ENCODE data around the gene BEX1.
"Not testable (repeated sequence)": the region's sequence is repeated elsewhere in the genome, so short reads cannot be mapped to it uniquely, and the experiment has no call there.

Gene BEX1

DNA sequence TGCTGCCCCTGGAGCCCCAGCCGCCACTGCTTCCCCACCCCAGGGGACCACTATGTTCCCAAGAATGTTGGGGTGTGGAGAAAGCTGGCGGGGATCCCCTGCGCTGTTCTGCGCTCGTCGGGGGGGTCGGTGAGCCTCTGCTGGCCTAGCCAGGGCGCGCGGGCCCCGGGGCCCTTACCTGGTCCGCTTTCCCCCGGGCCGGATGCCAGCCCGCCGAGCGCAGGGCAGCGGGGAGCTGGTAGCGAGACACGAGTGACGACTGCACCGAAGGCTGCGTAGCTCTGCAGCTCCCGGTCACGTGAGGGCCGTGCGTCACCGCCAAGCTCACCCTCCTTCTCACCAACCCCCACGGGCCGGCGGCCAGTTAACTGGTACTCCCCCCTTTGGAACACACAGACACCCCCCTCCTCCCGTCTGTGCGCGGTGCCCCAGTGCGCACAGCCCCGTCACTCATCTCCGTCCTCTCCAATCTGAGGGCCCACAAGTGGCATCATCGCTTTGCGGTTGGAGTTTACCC, at the start of gene BEX1:
TSS of gene BEX1 (minus strand) at position 254 of the 517 bp plus-strand sequence. CDS start 897 bp downstream, outside the sequence.
- DNase-seq (ENCODE audit: low read depth) = no peak

DNA sequence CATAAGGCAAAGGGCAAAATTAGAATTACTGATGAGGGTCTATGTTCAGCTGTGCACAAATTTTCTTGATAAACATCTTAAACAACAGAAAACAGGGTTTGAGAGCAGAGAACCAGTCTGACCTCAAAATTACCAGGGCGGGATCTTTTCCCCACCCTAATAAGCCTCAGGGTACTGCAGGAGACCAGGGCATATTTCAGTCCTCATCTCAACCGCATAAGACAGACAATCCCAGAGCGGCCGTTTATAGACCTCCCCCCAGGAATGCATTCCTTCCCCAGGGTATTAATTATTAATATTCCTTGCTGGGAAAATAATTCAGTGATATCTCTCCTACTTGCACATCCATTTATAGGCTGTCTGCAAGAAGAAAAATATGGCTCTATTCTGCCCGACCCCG, 45.5 kb upstream of the BEX1 start:
- not testable (repeated sequence) for DNase-seq (ENCODE audit: low read depth)

DNA sequence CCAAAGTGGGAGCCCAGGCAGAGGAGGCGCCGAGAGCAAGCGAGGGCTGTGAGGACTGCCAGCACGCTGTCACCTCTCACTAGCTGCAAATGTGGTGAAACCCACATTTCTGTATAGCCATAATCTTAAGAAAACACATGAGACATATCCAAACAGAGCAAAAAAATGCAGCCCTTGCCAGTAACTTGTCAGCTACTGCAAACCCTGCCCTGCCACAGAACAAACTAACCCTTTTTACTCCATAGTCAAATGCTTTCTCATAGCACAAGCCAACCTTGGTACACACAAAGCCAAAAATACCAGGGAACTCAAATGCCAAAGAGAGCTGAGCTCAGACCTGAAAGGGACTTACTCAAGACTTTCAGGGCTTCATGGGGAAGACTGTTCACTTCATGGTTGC, 43.9 kb upstream of the BEX1 start:
- DNase-seq (ENCODE audit: low read depth) = peak; percentile 6

DNA sequence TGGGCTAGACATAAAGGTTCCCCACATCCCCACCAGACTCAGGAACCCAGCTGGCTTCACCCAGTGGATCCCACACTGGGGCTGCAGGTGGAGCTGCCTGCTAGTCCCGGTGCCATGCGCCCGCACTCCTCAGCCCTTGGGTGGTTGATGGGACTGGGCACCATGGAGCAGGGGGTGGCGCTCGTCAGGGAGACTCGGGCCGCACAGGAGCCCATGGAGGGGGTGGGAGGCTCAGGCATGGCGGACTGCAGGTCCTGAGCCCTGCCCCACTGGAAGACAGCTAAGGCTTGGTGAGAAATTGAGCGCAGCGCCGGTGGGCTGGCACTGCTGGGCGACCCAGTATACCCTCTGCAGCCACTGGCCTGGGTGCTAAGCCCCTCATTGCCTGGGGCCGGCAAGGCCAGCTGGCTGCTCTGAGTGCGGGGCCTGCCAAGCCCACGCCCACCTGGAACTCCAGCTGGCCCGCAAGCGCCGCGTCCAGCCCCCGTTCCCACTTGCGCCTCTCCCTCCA, 43.3 kb upstream of the BEX1 start:
- not testable (repeated sequence) for DNase-seq (ENCODE audit: low read depth)

DNA sequence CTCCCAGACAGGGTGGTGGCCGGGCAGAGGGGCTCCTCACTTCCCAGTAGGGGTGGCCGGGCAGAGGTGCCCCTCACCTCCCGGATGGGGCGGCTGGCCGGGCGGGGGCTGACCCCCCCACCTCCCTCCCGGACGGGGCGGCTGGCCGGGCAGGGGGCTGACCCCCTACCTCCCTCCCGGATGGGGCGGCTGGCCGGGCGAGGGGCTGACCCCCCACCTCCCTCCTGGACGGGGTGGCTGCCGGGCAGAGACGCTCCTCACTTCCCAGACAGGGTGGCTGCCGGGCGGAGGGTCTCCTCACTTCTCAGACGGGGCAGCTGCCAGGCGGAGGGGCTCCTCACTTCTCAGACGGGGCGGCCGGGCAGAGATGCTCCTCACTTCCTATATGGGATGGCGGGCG, 40.4 kb upstream of the BEX1 start:
- DNase-seq (ENCODE audit: low read depth) = not testable (repeated sequence)

DNA sequence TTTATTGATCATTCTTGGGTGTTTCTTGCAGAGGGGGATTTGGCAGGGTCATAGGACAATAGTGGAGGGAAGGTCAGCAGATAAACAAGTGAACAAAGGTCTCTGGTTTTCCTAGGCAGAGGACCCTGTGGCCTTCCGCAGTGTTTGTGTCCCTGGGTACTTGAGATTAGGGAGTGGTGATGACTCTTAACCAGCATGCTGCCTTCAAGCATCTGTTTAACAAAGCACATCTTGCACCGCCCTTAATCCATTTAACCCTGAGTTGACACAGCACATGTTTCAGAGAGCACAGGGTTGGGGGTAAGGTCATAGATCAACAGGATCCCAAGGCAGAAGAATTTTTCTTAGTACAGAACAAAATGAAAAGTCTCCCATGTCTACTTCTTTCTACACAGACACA, 39.9 kb upstream of the BEX1 start:
- not testable (repeated sequence) for DNase-seq (ENCODE audit: low read depth)

DNA sequence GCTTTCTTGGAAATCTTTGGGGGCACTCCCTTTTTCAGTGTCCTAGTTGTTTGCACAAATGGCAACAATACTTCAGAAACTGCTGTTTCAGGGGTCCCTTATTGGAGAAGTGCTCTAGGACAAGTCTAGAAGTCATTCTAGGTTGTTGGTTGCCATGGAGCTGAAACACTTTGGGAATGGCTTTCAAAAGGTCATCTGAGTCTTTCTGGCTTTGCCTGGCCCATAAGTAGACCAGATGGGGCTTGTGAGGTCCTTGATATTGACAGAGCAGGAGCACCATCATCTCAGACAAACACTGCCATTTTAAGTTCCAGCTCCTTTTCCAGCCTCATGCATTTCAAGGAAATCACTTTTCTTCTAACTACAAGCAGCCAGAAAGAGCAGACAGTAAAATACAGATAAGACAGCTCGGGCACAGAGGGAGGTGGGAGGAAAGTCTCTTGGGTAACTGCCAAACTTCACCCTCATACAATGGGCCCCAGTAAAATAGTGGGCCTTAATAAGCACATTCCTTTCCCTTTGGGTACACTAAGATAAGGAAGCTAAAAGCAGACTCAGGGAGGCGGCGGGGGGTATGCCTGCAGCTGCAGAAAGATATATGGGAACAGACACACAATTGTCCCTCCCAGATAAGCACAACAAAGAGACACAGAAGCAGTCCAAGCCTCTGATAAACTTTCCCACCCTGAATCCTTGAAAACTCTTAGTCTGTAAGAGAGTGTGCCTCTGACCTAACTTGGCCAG, 37.5 kb upstream of the BEX1 start:
- DNase-seq (ENCODE audit: low read depth) = no peak

DNA sequence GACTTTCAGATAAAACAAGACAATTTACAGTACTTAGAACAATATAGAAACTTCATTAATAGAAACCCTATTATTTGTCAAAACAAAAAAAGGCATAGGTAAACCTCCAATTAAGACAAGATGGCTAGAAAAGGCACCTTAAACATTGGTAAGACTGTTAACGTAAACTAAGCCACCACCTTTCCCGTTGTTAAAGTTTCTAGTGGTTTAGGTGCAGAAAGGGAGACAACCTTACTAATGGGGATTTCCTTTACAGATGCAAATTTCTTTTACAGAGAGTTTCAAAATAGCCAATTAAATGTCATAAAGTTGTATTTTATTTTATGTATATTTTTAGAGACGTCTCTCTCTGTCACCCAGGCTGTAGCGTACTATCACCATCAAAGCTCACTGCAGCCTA, 36.5 kb upstream of the BEX1 start:
- no peak for DNase-seq (ENCODE audit: low read depth)

DNA sequence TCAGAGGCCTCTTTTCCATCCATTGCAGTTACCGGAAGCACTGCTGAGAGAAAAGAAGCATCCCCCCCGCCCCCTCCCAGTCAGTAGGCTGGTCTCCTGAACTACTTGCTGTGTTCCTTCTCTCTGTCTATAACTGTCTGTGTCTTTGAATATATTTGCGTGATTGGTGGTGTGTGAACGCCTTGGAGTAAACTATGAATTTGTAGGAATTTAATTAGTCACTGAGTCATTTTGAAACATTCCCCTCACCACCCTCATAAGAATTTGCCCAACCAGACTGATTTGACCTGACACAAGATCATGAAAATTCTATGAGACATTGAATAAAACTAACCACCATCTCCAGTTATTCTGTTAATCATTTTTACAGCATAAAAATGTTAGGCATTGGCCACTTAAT, 35.7 kb upstream of the BEX1 start:
- no peak for DNase-seq (ENCODE audit: low read depth)

DNA sequence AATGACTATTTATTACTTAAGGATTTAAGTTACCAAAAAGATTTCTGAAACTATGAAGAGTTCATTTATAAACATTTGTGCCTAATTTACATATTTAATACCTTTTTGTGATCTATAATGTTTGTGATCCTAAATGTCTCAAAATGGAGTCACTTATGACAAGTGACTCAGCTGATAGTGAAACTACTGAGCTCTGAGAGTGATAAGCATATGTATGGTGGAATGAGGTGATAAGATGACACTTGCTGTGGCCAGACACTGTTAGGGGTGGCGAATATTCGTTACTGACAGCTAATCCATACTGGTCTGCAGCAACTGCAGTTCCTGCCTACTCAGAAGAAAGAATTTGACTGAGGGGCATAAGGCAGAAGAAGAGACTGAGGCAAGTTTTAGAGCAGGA, 34.5 kb upstream of the BEX1 start:
- no peak for DNase-seq (ENCODE audit: low read depth)

DNA sequence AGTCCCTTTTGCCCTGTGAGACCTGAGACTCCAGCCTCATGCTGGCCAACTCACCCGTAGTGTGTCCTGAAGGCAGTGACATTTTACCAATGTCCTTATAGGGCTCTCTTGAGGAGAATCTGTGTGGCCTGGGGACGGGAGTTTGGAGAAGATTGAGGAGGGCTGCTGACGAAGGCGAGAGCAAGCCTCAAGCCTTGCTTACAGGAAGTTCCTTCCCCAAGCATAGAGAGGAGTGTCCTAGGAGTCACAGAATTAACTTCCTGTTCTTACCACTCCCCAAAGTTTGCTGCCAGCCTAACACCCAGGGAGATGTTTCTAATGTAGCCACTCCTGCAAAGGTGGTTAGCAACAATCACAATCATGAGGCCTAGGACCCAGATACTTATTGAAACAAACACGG, 29.0 kb upstream of the BEX1 start, which contains the start of gene NXF3:
TSS of gene NXF3 (minus strand) at position 202 of the 400 bp plus-strand sequence. CDS start at position 82, 120 bp downstream.
- DNase-seq (ENCODE audit: low read depth) = no peak

DNA sequence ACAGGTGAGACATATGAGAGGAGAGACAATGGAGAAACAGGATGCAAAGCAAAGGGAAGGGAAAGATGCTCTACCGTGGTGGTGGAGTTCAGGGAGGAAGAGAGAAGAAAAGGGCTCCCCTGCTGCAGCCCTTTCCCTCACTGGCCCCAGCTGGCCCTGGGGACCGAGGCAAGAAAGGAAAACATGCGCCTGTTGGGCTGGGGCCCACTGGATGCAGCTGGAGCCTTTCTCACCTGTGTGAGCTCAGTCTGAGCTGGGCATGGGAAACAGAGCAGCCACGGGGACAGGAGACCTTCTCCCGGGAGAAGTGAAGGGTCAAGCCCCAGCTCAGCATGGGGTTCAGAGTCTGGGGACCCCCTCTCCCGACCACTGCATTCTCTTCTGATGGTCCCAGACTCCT, 17.1 kb upstream of the BEX1 start:
- DNase-seq (ENCODE audit: low read depth) = no peak

DNA sequence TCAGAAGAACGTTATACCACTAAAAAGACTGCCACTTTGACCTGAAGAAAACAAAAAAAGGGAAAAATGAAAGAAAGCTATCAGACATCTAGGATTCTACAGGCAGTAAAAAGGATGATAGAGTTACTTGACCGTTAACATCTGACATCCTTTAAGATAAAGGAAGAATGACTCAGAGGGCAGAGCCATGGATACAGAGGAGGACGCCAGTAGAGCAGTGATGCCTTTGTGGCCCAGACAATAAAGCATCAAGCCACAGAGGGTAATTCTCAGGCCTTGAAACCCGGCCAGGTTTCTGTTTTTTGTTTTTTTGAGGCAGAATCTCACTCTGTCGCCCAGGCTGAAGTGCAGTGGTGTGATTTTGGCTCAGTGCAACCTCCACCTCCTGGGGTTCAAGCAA, 9.5 kb upstream of the BEX1 start:
- DNase-seq (ENCODE audit: low read depth) = no peak

DNA sequence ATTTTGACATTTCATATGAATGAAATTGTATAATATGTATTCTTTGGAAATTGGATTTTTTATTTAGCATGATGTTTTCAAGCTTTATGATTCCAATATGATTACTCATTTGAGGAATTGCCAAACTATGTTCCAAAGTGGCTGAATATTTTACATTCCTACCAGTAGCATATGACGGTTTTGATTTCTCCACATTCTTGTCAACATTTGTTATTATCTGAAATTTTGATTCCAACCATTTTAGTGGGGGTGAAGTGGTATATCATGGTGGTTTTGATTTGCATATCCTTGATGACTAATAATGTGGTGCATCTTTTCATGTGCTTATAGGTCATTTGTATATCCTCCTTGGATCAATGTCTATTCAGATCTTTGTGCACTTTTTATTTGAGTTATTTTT, 2.6 kb upstream of the BEX1 start:
- no peak for DNase-seq (ENCODE audit: low read depth)

DNA sequence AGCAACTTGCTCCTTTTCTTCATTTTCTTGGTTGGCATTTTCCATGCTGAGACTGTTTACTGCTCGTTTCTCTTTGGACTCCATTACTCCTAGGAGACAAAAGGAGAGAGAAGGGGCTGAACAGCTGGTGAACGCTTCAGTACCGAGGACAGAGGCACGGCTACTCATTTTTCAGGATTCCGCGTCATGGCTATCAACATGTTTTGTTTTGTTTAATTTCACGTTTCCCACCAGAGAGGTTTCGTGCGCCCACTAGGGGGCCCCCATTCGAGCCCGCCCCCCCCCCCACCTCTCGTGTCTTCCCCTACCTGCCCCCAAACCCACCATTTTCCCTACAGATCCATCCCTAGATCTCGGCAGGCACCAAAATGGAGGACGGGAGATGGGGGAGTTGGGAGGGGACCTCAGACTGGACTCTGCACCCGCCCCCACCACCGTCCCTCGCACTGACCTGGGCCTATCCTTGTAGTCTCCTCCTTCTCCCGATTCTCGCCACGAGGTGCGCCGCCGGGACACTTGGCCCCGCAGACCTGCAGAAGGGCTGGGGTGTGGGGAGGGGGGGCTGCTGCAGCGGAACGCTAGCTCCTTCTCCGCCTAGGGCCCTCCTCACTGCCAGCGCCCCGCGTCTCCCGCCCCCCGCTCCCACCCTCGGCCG, 653 bp downstream of the BEX1 start:
- peak; percentile 9 for DNase-seq (ENCODE audit: low read depth)

DNA sequence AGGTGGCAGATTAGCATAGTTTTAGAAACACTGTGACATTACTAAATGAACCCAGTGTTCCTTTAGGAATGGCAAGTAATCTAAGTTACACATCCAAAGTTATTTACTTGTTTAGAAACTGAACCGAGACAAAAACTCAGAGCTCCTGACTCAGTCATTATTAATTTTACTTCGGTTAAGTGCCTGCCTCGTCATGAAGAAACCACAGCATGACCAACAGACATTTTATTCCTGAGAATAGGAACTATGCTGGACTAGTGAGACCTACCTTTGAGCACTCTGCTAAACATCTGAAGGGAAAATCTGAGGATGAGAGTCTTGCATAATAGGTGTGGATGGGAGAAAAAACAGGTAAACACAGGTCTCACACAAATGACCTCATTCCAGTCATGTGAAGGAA, 2.5 kb downstream of the BEX1 start:
- DNase-seq (ENCODE audit: low read depth) = no peak

DNA sequence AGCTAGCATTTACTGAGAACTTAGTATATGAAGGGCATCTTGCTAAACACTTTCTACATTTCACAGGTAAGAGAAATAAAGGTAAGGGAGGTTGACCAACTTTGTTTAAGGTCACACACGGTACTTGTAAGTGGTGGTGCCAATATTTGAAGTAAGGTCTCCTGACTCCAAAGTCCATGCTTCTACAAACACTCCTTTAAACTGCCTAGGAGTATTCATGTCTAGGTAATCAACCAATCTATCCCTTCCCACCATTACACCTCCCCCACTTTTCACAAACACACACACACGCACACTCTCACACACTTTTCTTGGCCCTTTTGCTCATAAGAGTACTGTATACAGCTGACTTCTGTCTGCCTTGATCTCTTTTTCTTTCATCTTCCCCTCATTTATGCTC, 7.1 kb downstream of the BEX1 start:
- no peak for DNase-seq (ENCODE audit: low read depth)

DNA sequence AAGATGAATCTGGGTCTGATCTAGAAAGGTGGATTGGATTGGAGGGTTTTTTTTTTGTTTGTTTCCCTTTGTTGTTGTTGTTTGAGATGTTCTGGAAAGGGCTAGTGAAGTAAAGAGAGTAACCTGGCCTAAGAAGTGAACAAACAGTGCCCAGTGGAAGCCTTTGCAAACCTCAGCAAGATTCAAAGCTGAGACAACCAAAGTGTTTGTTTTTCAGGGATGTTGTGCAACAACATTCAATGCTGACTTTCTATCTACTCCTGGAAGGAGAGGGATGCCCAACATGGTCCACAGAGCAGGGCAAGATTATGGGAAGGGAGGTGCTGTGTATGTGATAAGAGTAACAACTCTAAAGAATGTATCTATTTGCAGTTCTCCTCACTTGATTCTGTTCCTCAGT, 11.3 kb downstream of the BEX1 start:
- DNase-seq (ENCODE audit: low read depth) = no peak

DNA sequence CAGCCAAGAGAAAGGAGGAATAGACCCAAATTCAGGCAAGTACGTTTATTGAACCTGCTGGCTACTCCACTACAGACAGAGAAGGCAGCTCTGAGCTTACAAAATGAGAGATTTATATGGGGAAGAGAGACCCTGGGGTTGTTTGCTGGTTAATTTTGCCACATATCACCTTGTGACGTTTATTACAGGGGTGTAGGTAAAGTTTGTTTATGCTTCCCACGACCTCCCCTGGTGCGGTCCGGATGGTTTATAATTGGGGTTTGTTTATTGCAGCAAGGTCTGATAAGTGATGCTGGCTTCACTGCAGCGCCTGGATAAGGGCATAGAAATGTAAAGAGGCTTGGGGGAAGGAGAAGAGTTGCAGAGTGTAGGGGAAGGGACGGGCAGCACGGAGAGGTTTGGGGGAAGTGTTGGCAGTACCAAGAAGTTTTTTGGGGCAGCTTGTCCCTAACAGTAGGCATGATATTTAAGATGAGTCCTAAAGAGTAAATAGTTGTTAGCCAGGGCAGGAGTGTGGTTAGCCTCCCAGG, 12.6 kb downstream of the BEX1 start:
- no peak for DNase-seq (ENCODE audit: low read depth)

DNA sequence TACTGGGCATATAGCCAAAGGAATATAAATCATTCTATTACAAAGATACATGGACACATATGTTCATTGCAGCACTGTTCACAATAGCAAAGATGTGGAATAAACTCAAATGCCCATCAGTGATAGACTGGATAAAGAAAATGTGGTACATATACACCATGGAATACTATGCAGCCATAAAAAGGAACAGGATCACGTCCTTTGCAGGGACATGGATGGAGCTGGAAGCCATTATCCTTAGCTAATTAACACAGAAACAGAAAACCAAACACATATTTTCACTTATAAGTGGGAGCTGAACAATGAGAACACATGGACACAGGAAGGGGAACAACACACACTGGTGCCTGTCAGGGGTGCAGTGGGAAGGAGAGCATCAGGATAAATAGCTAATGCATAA, 30.6 kb downstream of the BEX1 start:
- DNase-seq (ENCODE audit: low read depth) = not testable (repeated sequence)

DNA sequence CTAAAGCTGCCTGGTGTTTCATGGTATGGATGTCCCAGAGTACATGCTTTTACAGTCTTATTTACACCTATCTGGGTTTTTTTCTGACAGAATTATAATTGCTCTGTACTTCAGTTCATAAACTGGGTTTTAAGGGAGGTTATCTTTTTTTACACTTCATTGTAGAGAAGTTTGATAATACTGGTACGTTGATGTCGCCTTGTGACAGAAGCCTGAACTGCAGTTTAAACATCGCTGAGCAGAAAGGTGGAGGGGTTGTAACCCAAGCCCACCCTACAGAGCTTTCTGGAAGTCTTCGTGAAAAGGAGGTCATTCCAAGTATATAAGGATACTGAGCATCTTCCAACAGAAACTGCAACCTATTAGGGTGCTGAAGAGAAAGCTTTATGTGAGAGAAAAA, 46.4 kb downstream of the BEX1 start:
- no peak for DNase-seq (ENCODE audit: low read depth)

DNA sequence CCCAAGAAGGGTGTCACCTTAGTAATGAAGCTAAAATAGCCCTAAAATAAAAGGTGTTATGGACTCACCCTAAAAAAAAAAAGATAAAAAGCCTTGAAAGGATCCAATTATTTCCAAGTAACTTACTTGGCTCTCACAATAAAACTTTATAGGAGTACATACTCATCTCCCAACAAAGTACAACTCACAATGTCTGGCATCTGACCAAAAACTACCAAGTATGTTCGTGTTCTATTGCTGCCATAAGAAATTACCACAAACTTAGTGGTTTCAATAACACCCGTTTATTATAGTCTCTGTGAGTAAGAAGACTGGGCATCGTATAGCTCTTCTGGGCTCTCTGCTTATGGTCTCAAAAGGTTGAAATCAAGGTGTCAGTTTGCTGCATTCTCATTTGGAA, 51.0 kb downstream of the BEX1 start:
- DNase-seq (ENCODE audit: low read depth) = no peak

Data from stromal cell of bone marrow (primary cell).